ENCODE data around the gene LIPI. TPM values are rescaled to one million over a fixed set of nuclear protein-coding genes. Genes with fewer than 3 reads are reported as not detected.

The LIPI gene
- total RNA-seq, 1 experiment from 2014 or later: not detected

Other genes starting within 250 kb of the LIPI start
- 0.61 and 0.74 TPM in 2 replicates for gene RBM11, start 5.2 kb upstream of the LIPI start, total RNA-seq (2022)
- gene HSPA13, start 172.2 kb upstream of the LIPI start, total RNA-seq (2022): 22.7 and 27.4 TPM in 2 replicates